ENCODE results near the gene OSR1.

DNA sequence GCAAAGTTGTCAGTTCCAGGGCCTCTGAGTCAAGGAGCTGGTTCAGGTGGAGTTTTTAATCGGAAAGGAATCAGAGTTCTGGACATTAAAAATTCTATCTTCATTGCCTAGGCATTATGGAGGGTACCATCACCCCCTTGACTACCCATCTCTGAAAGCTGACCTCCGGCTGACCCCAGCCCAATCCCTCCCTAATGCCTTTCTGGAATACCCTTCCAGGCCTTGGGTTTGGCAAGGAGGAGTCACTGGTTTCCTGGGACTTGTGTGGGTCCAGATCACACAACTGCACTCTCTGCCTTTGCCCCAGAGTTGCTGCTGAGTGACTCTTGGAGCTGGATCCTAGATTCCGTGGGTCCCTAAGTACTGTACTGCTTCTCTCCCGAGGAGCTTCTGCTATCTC, 1.0 kb upstream of the OSR1 start:
- TF ChIP-seq, protein P1, sequence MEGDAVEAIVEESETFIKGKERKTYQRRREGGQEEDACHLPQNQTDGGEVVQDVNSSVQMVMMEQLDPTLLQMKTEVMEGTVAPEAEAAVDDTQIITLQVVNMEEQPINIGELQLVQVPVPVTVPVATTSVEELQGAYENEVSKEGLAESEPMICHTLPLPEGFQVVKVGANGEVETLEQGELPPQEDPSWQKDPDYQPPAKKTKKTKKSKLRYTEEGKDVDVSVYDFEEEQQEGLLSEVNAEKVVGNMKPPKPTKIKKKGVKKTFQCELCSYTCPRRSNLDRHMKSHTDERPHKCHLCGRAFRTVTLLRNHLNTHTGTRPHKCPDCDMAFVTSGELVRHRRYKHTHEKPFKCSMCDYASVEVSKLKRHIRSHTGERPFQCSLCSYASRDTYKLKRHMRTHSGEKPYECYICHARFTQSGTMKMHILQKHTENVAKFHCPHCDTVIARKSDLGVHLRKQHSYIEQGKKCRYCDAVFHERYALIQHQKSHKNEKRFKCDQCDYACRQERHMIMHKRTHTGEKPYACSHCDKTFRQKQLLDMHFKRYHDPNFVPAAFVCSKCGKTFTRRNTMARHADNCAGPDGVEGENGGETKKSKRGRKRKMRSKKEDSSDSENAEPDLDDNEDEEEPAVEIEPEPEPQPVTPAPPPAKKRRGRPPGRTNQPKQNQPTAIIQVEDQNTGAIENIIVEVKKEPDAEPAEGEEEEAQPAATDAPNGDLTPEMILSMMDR (conservative IDR thresholded peaks at IDR 0.05 in 1 of 2, IDR thresholded peaks at IDR 0.05 in 1 of 2; ENCODE audit: extremely low read depth in 1 of 2, insufficient read depth in 1 of 2, low read depth in 1 of 2, low read length in 2 of 2): no peak
- no peak for TF ChIP-seq EZH2 (IDR thresholded peaks at IDR 0.05; ENCODE audit: borderline replicate concordance, low read length)

Data from mammary epithelial cell (primary cell).